ENCODE data around the gene INA.
"Not testable (repeated sequence)": the region's sequence is repeated elsewhere in the genome, so short reads cannot be mapped to it uniquely, and the experiment has no call there.

INA gene

DNA sequence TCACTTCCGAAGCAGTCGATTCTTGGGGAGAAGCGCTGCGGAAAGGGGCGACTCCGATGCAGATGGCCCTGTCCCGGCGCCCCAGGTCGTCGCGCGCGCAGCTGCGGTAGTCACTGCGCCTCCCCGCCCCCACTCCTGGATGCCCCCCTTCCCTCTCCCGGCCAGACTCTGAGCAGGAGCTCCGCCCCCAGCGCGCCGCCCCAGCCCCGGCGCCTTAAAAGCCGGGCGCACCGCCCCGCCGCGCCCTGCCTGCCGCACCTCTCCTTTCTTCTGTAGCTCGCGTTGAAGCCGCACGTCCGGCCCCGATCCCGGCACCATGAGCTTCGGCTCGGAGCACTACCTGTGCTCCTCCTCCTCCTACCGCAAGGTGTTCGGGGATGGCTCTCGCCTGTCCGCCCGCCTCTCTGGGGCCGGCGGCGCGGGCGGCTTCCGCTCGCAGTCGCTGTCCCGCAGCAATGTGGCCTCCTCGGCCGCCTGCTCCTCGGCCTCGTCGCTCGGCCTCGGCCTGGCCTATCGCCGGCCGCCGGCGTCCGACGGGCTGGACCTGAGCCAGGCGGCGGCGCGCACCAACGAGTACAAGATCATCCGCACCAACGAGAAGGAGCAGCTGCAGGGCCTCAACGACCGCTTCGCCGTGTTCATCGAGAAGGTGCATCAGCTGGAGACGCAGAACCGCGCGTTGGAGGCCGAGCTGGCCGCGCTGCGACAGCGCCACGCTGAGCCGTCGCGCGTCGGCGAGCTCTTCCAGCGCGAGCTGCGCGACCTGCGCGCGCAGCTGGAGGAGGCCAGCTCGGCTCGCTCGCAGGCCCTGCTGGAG lies at the start of gene INA:
INA (plus strand) TSS at position 243 of the 817 bp plus-strand sequence; CDS start at position 317, 74 bp downstream.
- peak; percentile 49 for DNase-seq

DNA sequence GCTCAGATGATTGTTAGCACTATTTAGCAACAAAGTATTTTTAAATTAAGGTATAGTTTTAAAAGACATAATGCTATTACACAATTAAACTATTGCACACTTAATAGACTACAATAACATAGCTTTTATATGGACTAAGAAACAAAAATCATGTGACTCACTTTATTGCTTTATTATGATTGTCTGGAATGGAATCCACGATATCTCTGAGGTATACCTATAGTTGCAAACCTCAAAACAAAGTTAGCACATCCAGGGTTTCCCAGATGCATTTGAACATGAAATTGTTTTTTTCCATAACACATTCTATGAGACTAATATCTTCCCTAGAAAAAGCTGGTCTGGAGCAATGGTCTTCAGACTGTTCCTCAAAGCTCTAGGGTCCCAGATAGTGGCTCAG lies 49.5 kb upstream of the INA start:
- DNase-seq = no peak

DNA sequence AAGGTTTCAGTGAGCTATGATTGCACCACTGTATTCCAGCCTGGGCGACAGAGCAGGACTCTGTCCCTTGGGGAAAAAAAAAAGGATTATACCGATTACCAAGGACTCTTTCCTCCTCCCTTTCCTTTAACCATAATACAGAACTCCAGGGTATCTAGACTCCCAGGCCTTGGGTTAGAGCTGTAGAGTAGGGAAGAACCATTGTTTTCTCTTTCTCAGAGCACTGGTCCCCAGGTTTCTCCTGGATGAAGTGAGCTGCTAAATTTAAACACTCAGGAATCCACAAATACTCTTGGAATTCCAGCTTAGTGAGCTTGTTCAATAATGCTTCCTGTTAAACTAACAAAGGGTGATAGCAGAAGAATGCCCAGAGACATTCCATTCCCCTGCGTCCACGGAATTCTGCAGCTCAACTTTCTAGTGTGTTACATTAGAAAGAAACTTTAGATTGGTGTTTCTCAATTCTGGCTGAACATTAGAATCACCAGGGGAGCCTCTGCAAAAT lies 45.8 kb upstream of the INA start:
- no peak for DNase-seq

DNA sequence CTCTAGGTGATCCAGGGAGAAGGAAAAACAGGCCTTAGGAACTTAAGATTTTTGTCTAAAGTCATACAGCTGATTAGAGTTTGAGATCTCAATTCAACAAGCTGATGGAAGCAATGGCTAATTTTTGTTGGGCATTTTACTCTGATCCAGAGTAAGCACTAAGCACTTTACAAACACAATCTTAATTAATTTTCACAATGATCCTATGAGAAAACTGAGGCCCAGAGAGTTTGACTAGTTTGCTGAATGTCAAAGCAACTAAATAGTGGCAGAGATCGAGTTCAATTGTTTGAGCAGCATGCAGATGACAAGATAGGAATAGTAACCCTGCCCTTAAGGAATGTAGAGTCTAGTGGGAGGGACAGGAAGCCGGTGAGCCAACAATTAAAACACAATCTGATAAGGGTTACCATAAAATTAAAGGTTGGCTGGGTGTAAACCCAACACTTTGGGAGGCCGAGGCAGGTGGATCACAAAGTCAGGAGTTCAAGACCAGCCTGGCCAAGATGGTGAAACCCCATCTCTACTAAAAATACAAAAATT lies 44.7 kb upstream of the INA start:
- no peak for DNase-seq

DNA sequence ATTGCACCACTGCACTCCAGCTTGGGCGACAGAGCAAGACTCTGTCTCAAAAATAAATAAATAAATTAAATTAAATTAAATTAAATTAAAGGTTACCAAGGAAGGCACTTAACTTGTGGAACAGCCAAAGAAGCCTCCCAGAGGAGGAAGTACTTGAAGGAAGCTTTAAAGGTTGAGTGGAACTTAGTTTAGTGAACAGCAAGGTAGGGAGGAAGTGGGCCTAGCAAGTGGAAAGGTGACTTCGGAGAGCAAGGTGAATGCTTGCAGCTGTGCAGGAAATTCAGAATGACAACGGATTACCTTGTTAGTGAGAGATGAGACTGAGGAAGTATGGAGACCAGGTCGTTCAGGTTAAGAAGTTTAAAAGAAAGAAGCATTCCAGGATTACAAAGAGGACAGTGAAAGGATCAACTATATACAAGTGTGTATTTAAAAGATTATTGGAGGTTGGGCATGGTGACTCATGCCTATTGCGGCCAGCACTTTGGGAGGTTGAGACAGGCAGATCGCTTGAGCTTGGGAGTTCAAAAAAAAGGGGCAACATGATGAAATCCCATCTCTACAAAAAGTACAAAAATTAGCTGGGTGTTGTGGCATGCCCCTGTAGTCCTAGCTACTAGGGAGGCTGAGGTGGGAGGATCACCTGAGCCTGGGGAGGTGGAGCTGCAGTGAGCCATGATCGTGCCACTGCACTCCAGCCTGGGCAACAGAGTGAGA lies 44.0 kb upstream of the INA start:
- DNase-seq = no peak

DNA sequence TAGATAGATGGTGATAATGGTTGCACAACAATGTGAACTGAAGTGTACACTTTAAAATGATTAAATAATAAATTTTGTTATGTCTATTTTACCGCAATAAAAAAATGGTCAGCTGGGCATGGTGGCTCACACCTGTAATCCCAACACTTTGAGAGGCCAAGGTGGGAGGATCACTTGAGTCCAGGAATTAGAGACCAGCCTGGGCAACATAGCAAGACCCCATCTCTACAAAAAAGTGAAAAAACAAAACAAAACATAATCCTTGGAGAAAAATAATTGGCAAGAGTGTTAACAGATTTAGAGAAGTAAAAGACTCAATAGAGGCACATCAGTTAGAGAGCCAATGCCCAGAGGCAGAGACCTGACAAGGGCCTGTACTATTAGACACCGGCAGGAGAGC lies 41.2 kb upstream of the INA start:
- no peak for DNase-seq

DNA sequence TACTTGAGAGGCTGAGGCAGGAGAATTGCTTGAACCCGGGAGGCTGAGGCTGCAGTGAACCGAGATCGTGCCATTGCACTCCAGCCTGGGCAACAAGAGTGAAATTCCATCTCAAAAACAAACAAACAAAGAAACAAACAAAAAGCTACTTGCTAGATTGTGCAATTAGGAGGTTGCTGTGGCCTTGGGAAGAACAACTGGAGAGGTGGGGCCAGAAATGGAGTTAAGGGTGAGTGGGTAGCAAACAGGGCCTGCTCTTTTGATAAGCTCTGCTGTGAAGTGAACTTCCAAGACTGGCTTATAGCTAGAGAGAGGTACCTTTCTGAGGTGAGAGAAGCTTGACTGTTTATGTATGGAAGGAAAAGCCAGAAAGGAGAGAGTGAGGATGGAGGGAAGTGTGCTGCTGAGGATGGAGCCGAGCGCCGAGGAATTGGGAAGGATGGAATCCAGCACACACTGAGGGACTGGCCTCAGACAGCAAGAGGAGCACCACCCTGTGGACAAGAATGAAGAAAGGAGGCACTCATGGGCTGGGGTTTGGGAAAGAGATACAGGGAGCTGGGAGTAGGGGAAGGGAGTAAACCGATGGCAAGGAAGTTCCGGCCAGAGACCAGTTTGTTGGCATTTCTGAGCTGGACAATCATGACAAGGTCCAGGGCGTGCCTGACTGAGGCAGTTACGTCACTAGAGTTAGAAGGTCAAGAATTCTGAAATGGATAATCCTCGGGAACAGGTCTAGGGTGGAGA lies 38.3 kb upstream of the INA start:
- no peak for DNase-seq

DNA sequence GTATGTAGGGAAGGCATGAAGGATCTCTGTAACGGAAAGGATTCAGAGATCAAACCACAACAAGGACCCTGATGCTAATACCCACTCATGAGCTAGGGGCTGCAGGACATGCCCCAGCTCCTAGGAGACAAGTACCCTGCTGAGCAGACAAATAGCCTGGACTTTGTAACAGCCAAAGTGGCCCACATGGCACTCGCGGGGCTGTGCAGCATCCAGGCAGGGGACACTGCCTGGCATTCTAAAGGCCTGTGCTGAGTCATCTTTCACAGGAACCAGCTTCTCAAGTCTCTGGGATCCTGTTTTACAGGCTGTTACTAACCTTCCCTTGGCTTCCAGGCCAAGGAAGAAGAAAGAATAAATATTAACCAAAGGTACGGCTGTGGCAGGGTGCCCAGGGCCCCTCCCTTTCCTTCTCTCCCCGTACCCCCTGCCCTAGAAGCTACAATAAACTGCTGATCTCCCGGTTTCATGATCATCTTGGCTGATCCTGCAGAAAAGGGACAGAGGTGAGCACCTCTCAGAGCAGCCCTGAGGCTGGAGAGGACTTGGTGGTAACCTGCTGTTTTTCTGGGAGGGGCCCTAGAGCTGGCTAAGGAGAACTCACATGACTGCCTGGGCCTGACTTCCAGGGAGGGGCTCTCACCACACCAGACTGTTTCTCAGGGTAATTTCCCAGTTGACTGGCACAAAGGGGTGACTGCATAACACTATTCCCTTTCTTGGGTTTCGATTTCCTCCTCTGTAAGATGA lies 35.5 kb upstream of the INA start:
- DNase-seq = no peak

DNA sequence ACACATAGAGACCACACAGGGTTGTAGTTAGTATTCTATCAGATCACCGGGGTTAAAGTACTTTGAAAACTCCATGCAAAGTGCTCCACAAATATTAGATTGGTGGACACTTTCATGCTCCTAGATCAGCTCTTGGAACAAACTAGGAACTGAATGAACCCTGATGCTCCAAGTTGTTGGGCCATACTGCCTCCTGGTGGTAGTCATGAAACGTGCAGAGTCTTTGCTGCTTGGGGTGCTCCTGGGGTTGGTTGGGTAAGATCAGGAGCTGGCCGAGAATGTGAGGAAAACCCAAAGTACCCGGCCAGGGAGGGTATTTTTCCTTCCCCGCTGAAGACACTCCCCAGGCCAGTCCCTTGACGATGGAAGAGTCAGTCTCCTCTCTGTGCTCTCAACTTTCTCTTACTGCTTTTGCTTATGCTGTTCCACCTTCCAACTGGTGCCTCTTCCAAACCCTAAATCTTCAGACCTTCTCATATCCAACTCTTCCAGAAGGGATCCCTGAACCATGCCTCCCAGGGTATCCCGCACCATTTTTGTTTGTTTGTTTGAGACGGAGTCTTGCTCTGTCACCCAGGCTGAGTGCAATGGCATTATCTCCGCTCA lies 32.2 kb upstream of the INA start:
- peak; percentile 36 for DNase-seq

DNA sequence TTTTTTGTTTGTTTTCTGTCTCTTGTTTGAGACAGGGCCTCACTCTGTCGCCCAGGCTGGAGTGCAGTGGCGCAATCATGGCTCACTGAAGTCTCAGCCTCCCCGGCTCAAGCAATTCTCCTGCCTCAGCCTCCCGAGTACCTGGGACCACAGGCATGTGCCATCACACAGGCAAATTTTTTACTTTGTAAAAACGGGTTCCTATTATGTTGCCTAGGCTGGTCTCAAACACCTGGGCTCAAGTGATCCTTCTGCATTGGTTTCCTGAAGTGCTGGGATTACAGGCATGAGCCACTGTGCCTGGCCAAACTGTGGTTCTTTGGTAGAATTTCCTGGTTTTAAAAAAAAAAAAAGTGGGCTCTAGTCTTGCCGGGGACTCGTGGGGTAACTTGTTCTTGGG lies 31.4 kb upstream of the INA start, which contains the start of gene RPEL1:
RPEL1 (plus strand) TSS at position 301 of the 400 bp plus-strand sequence. CDS start 110 bp downstream, outside the sequence.
- DNase-seq = not testable (repeated sequence)

DNA sequence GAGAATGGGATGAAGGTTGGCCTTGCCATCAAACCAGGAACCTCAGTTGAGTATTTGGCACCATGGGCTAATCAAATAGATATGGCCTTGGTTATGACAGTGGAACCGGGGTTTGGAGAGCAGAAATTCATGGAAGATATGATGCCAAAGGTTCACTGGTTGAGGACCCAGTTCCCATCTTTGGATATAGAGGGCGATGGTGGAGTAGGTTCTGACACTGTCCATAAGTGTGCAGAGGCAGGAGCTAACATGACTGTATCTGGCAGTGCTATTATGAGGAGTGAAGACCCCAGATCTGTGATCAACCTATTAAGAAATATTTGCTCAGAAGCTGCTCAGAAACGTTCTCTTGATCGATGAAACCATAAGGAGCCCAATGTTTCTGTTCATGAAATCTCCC lies 30.6 kb upstream of the INA start:
- no peak for DNase-seq

DNA sequence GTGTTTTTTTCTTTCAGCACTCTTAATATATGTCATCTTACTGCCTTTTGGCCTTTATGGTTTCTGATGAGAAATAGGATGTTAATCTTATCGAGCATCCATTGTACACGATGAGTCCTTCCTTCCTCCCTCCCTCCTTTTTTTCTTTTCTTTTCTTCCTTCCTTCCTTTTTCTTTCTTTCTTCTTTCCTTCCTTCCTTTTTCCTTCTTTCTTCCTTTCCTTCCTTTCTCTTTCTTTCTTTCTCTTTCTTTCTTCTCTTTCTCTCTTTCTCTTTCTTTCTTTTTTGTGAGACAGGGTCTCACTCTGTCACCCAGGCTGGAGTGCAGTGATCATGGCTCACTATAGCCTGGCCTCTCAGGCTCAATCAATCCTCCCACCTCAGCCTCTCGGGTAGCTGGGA lies 22.8 kb upstream of the INA start:
- no peak for DNase-seq

DNA sequence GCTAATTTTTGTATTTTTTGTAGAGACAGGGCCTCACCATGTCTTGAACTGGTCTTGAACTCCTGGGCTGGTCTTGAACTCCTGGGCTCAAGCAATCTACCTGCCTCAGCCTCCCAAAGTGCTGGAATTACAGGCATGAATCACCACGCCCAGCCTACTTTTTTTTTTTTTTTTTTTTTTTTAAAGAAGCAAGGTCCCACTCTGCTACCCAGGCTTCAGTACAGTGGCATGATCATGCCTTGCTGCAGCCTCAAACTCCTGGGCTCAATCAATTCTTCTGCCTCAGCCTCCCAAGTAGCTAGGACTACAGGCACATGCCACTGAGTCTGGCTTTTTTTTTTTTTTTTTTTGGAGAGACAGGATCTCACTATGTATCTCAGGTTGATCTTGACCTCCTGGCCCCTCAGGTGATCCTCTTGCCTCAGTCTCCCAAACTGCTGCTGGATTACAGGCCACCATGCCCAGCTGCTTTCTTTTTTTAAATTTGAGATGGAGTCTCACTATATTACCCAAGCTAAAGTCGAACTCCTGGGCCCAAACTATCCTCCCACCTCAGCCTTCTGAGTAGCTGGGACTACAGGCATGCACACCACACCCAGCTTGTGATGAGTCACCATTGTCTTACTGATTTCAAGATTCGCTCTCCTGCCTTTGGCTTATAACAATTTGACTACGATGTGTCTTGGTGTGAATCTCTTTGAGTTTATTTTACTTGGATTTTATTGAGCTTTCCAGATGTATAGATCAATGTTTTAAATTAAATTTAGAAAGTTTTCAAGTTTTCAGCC lies 22.2 kb upstream of the INA start:
- no peak for DNase-seq

DNA sequence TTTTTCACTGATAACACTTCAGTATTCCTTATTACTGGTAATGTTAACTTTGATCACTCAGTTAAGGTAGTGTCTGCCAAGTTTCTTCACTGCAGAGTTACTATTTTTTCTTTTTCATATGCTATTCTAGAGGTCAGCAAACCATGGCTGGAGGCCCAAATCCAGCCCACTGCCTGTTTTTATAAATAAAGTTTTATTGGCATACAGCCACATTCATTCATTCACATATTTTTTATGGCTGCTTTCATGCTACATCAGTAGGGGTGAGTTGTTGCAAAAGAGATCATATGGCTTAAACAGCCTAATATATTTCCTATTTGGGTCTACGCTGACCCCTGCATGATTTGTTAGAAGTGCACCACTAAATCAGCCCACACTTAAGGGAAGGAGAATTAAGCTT lies 20.3 kb upstream of the INA start:
- DNase-seq = no peak

DNA sequence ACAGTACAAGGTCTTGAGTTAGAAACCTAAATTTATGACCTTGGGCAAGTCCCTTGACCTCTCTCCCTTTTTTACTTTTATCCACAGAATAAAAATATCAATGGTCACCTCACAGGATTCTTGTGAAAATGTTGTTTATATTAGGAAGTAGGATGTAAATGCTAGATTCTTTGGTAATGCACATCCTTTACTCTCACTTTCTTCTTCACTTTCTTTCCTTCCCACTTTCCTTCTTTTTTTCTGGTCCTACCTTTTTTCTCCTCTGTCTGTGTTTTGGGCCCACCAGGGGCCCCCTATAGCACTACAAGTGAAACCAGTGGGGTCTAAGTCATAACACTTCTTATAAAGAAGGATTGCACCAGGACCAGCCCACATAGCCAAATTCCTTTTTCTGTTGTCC lies 19.1 kb upstream of the INA start:
- no peak for DNase-seq

DNA sequence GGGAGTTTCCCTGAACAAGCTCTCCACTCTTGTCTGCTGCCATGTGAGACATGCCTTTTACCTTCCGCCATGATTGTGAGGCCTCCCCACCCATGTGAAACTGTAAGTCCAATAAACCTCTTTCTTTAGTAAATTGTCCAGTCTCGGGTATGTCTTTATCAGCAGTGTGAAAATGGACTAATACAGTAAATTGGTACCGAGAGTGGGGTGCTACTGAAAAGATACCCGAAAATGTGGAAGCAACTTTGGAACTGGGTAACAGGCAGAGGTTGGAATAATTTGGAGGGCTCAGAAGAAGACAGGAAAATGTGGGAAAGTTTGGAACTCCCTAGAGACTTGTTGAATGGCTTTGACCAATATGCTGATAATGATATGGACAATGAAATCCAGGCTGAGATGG lies 18.0 kb upstream of the INA start:
- DNase-seq = not testable (repeated sequence)

DNA sequence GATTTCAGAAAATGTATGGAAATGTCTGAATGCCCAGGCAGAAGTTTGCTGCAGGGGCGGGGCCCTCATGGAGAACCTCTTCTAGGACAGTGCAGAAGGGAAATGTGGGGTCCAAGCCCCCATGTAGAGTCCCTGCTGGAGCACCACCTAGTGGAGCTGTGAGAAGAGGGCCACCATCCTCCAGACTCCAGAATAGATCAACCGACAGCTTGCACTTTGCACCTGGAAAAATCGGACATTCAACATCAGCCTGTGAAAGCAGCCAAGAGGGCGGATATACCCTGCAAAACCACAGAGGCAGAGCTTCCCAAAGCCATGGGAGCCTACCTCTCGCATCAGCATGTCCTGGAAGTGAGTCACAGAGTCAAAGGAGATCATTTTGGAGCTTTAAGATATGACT lies 16.9 kb upstream of the INA start:
- DNase-seq = no peak

DNA sequence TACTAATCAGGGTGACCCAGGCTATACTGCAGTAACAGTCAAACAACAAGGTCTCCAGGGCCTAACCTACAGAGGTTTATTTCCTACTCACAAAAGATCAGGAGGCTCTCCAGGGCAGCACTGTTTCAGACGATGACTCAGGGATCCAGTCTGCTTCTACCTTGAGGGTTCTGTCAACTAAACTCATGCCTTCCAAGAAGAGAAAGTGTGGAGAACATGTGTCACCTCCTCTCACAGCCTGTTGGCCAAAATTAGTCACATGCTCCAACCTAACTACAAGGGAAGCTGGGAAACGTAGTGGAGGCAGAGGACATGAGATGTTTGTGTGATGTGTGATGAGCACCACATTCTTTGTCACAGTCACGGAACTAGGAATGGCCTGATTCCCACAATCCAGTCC lies 14.7 kb upstream of the INA start:
- no peak for DNase-seq

DNA sequence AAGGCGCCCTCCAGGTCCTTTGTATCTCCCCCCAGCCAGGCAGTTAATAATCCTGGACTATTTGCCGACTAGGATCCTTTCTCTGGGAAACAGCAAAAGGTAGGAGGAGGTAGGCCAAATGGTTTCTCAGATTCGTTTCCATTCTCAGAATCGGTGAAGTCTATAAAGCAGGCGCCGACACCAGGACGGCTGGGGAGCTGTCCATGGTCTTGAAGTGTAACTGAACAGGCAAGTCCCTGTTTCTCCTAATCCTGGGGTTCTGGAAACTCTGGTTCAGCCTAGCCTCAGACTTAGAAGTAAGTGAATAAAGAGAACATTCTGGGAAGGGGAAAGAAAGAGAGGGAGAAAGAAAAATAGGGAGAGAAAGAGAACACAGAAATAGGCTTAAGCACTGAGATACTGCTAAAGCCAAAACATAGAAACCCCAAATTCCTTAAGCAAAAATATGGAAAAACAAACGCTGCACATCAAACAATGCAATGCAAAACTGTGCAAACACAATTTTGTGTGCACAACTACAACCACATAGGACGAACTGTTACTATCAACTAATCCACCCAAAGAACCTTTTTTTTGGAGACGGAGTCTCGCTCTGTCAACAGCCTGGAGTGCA lies 11.1 kb upstream of the INA start:
- no peak for DNase-seq

DNA sequence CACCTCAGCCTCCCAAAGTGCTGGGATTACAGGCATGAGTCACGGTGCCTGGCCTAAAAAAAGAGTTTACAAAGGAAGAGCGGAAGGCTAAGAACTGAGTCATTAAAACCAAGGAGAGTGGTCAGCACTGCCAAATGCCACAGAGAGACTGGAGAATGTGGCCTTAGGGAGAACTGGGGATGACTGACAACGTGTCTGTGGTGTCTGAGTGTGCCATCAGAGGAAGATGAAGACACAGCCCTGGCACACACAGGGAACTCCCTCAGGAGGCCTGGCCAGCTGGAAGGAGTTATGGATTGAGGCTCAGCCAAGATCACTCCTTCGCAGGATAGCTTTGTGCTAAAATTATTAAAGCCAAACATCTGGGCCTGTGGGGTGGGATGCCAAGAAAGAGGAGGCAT lies 3.9 kb upstream of the INA start:
- DNase-seq = no peak

Data from NCI-H1694 treated with DMSO at 0.1 percent for 48 hours (cell line).